H7 (cell line): Measurements from ENCODE around the gene ZNF562. TPM values are rescaled to one million over a fixed set of nuclear protein-coding genes. Genes with fewer than 3 reads are reported as not detected.
A peak's percentile ranks its signal among the peaks of the same experiment; 100 is the strongest.
"Not testable (repeated sequence)": the region's sequence is repeated elsewhere in the genome, so short reads cannot be mapped to it uniquely, and the experiment has no call there.

Source experiments
- DNase-seq: peaks from one replicate; pipeline ENCODE4 v3.0.0; 2012
- H3K27me3 ChIP-seq: 2 replicates; pipeline ENCODE4 v1.6.0; 2011; ENCODE audit warnings: mild to moderate bottlenecking, low read length; ENCODE audit not compliant: control insufficient read depth, insufficient read depth
- H3K36me3 ChIP-seq: replicated peaks from 2 replicates; pipeline ENCODE4 v1.5.1; 2011; ENCODE audit warnings: low read length; ENCODE audit not compliant: control insufficient read depth, insufficient read depth
- H3K4me3 ChIP-seq: 2 replicates; pipeline ENCODE4 v1.5.1; 2011; ENCODE audit warnings: low read depth, mild to moderate bottlenecking, control low read depth, low read length, moderate library complexity; ENCODE audit not compliant: insufficient read depth
- total RNA-seq: library from RNA; depleted of rRNA; stranded (reverse); fragments of >200 nt; shearing (Covaris generic); gene quantifications from 2 replicates; pipeline ENCODE4 v1.2.3, GENCODE V29; 2014

The ZNF562 gene
- total RNA-seq, 1 experiment from 2014 or later, result 21.3 TPM

DNA sequence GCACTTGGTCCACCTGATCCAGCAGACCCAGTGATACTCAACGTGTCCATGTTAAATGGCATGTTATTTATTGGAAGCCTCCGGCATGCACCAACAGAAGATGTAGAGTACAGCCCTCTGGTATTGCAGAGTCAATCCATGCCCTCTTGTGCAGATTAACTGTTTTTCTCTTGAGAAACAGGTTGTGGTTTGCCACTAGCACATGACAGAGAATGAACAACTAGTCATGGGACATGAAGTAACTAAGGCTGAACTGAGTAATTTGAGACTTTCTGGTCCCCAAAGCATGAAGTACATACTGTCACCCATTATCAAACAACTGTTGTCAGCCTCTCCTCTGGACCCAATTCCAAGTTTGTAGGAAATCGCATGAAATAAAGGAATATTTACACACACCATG lies 3.2 kb downstream of the ZNF562 start:
- Histone ChIP-seq H3K4me3 (no peak overlapping the region), H3K36me3 (no peaks in the 10 kb centered on the region), H3K27me3 (no peaks in the 10 kb centered on the region)
- no peak for DNase-seq

DNA sequence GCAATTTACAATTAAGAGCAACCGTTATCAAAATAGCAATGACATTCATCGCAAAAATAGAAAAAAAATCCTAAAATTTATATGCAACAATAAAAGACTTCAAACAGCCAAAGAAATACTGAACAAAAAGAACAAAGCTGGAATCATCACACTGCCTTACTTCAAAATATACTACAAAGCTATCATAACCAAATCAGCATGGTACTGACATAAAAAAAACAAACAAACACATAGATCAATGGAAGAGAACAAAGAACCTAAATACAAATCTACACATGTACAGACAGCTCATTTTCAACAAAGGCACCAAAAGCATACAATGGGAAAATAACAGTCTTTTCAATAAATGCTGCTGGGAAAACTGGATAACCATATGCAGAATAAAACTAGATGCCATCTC lies 6.4 kb downstream of the ZNF562 start:
- no peak overlapping the region for H3K4me3 ChIP-seq
- H3K36me3 ChIP-seq, result no peaks in the 10 kb centered on the region
- no peak for DNase-seq
- no peaks in the 10 kb centered on the region for H3K27me3 ChIP-seq

DNA sequence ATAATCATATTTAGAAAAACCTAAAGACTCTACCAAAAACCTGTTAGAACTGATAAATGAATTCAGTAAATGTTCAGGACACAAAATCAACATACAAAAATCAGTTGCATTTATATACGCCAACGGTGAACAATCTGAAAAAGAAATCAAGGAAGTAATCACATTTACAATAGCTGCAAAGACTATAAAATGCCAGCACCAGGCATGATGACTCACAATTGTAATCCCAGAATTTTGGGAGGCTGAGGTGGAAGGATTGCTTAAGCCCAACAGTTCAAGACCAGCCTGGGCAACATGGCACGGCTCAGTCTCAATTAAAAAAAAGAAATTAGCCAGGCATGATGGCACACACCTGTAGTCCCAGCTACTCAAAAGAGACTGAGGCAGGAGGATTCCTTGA lies 7.0 kb downstream of the ZNF562 start:
- Histone ChIP-seq H3K4me3 (no peak overlapping the region), H3K36me3 (no peaks in the 10 kb centered on the region), H3K27me3 (no peaks in the 10 kb centered on the region)
- no peak for DNase-seq

DNA sequence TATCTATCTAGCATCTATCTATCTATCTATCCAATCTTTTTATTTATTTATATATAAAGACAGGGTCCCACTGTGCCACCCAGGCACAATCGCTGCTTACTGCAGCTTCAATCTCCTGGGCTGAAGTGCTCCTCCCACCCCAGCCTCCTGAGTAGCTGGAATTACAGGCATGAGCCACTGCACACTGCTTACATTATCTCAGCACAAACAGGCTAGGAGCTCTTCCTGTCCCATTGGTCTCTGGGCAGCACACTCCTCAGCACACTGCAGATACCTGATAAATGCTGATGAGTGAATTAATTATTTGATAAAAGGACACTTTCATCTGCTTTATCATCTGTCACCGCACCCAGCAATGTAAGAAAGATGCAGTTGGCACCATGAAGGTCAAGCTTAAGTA lies 16.1 kb downstream of the ZNF562 start:
- Histone ChIP-seq H3K27me3 (no peaks in the 10 kb centered on the region), H3K36me3 (no peaks in the 10 kb centered on the region; the same call in 1 of the 2 replicates), H3K4me3 (no peak overlapping the region)
- DNase-seq, result no peak

DNA sequence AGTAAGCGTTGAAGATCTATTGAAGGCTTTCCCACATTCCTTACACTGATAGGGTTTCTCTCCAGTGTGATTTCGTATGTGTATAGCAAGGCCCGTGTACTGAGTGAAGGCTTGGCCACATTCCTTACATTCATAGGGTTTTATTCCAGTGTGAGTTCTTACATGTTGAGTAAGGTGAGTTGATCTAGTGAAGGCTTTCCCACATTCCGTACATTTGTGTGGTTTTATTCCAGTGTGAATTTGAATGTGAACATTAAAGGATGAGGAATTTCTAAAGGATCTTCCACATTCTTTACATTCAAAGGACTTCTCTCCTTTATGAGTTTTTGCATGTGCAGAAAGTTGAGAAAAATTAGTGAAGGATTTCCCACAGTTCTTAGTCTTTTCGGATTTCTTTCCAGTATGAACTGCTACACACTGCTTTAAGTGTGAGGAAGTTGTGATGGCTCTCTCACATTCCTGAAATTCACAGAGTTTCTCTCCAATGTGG lies 21.8 kb downstream of the ZNF562 start:
- H3K4me3 ChIP-seq, DNase-seq, H3K36me3 ChIP-seq, H3K27me3 ChIP-seq: not testable (repeated sequence)

DNA sequence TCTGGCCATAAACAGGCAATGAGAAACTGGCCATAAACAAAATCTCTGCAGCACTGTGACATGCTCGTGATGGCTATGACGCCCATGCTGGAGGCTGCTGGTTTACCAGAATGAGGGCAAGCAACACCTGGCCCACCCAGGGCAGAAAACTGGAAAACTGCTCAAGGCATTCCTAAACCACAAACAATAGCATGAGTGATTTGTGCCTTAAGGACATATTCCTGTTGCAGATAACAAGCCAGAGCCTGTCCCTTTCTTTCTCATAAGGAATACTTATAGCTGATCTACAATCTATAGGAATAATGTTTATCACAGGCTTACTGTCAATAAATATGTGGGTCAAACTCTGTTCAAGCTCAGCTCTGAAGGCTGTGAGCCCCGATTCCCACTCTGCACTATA lies 23.4 kb downstream of the ZNF562 start:
- DNase-seq, result not testable (repeated sequence)

DNA sequence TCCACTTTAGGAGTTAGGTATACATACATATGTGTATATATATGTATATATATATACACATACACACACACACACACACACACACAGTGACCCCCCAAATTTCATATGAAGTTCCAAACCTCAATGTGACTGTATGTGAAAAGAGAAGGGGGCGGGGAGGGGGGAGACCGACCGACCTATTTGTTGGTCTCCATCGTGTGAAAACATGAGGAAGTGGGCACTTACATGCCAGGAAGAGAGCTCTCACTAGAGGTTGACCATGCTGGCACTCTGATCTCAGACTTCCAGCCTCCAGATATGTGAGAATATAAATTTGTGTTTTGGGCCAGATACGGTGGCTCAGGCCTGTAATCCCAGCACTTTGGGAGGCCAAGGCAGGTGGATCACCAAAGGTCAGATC lies 24.6 kb downstream of the ZNF562 start:
- Histone ChIP-seq H3K36me3 (no peaks in the 10 kb centered on the region; the same call in none of the 2 replicates), H3K27me3 (no peaks in the 10 kb centered on the region), H3K4me3 (no peak overlapping the region)
- DNase-seq, result no peak

More for the DNA sequence above, 23.4 kb downstream of the ZNF562 start:
- H3K36me3 ChIP-seq, H3K27me3 ChIP-seq, H3K4me3 ChIP-seq: not testable (repeated sequence)

DNA sequence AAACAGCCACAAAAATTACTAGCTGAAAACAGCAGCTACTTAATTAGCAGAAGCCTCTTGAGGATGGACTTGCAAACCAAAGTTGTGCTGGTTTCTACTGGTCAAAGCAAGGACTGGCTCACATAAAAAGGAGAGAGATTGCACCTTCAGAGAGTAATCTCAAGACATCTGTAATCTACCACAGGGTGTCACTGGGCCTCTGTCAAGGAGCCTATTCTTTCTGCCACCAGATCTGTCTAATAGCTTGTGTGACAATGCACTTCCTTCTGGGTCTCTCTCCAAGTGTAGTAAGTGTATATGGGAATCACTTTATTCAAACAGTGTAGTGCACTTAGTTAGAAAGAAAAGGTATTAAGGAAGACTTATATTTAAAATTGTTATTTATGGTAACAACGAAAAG lies 29.4 kb downstream of the ZNF562 start:
- DNase-seq, result no peak
- Histone ChIP-seq H3K36me3 (peaks cover 2% of the 10 kb centered on the region), H3K27me3 (no peaks in the 10 kb centered on the region), H3K4me3 (no peak overlapping the region)

DNA sequence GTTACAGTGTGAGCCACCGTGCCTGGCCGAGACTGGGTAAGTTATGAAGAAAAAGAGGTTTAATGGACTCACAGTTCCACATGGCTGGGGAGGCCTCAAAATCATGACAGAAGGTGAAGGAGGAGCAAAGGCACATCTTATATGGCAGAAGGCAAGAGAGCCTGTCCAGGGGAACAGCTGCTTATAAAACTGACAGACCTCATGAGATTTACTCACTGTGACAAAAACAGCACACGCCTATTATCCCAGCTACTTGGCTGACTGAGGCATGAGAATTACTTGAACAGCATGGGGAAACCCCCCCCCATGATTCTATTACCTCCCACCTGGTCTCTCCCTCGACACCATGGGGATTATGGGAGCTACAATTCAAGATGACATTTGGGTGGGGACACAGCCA lies 30.4 kb downstream of the ZNF562 start:
- no peak for DNase-seq
- Histone ChIP-seq H3K4me3 (no peak overlapping the region), H3K27me3 (no peaks in the 10 kb centered on the region), H3K36me3 (peaks cover 2% of the 10 kb centered on the region)

DNA sequence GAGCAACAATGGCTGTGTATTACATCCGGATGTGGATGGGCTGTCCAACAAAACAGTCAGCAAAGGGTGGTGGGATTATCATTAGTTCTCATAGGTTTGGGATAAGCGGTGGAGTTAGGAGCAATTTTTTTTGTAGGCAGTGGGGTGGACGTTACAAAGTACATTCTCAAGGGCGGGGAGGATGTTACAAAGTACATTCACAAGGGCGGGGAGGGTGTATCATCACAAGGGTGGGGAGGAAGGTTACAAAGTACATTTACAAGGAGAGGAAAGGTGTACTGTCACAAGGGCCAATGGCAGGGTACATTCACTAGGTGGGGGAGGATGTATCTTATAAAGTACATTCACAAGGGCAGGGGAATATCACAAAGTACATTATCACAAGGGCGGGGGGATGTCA lies 33.1 kb downstream of the ZNF562 start:
- Histone ChIP-seq H3K27me3 (no peaks in the 10 kb centered on the region), H3K36me3 (peaks cover 2% of the 10 kb centered on the region), H3K4me3 (no peak overlapping the region)
- DNase-seq, result no peak

DNA sequence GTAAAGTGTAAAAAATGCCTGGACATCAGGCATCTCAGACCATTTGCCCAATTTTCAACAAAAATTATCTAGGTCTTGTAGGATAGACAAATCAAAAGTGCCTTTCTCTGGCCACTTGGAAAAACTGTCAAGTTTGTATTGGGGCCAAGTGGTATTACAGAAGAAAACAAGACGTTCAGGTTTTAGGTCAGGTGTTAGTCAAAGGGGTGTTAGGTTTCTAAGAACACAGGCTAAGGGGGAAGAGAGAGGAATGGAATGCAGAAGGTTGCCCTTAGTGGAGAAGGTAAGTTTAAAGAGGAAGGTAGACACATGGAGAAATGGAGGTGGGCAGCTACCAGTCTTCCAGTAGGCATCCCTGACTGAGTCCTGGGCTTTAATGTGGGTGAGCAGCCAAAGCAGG lies 33.9 kb downstream of the ZNF562 start:
- DNase-seq, result no peak
- H3K4me3 ChIP-seq, result no peak overlapping the region
- no peaks in the 10 kb centered on the region for H3K27me3 ChIP-seq
- peaks cover 2% of the 10 kb centered on the region for H3K36me3 ChIP-seq

DNA sequence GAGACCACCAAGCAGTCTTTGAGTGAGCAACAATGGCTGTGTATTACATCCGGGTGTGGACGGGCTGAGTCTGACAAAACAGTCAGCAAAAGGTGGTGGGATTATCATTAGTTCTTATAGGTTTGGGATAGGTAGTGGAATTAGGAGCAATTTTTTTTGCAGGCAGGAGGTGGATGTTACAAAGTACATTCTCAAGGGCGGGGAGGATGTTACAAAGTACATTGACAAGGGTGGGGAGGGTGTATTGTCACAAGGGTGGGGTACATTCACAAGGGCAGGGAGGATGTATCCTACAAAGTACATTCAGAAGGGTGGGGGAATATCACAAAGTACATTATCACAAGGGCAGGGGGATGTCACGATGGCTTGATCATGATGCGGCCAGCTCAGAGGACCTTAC lies 38.9 kb downstream of the ZNF562 start:
- Histone ChIP-seq H3K36me3 (peaks cover 16% of the 10 kb centered on the region), H3K27me3 (no peaks in the 10 kb centered on the region), H3K4me3 (no peak overlapping the region)
- DNase-seq, result no peak

DNA sequence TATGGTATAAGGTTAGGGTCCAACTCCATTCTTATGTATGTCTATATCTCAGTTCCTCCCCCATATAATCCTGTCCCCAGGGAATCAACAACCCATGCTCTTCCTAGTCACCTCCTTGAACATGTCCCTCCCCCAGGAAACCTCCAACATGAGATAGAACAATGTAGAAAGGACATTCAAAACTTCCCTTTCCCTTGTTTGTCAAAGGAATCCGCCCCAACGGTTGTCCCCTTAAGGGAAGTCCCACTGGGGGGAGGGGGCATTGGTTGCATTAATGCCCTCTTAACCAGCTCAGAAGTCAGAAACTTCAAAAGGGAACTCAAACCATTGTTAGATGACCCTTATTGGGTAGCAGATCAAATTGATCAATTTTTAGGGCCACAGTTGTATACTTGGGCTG lies 47.0 kb downstream of the ZNF562 start:
- DNase-seq, result no peak
- Histone ChIP-seq H3K36me3 (peaks cover 6% of the 10 kb centered on the region; the same call in 1 of the 2 replicates), H3K4me3 (no peak overlapping the region), H3K27me3 (no peaks in the 10 kb centered on the region)

DNA sequence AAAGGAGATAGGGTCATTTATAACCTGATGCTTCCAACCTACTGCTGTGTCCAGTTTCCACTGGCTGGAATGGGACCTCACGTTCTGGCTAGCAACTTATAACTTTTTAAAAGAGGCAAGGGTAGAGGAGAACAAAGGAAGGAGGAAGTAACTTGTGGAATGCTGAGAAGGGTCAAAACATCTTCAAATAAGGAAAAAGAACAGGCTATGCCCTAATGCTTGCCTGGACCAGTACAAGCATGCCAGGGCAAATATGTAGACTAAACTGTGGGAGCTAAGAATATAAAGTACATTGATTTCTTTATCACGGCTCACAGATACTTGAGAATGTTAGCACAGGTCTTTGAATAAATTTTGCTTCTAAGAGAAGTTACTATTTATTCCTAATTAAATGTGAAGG lies 52.4 kb downstream of the ZNF562 start:
- peaks cover 14% of the 10 kb centered on the region for H3K36me3 ChIP-seq
- no peaks in the 10 kb centered on the region for H3K27me3 ChIP-seq
- no peak overlapping the region for H3K4me3 ChIP-seq
- no peak for DNase-seq

DNA sequence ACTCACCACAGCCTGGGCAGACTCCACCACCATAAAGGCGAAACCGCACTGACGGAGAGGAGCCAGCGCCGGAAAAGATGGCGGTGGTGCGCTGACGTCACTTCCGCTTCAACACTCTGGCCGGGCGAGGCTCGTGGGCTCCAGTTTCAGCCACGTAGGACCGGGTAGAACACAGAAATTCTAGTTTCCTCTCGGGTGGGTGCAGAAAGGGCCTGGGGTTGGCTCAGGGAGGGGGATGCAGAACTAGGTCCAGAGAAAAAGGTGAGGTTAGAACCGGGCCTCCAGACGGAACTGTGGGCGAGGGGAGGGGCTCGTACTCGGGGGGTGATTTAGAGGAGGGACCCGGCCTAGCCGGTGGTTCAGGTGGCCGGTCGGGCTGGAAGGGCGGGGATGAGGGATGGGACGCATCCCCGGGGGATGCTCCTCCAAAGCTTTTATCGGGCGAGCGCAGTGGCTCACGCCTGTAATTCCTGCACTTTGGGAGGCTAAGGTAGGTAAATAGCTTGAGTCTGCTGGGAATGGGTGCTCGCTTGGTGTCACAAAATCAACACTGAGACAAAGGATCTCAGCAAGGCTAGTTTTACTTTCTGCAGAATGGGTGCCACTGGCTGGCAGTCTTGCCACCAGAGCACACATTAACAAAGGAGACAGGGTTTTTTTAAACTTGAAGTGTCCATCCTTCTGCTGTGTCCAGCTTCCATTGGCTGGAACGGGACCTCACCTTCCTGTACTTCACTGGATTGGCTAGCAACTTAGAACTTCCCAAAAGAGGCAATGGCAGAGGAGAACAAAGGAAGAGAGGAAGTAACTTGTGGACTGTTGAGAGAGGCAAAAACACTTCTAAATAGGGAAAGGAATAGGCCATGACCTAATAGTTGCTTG lies 53.5 kb downstream of the ZNF562 start, which contains the start of gene ZNF561:
Gene ZNF561 (minus strand): TSS at position 77 of the 882 bp plus-strand sequence. CDS start 1,776 bp downstream, outside the sequence.
- peak; percentile 87 for DNase-seq
- Histone ChIP-seq H3K27me3 (no peaks in the 10 kb centered on the region), H3K36me3 (peaks cover 24% of the 10 kb centered on the region), H3K4me3 (peak within 1 kb of the TSS; percentile 96)
